ENCODE results near the gene TASL. TPM values are rescaled to one million over a fixed set of nuclear protein-coding genes. Genes with fewer than 3 reads are reported as not detected.

The TASL gene
- total and polyA plus RNA-seq, 4 donors = 0.33 to 3.5 (median 0.77) TPM

GRCh38 chrX:30572678-30573077 lies 4.9 kb downstream of the TASL start:
- TF ChIP-seq TAF1 (conservative IDR thresholded peaks at IDR 0.05) (no peak), RXRA (IDR thresholded peaks at IDR 0.05) (no peak), CTCF (IDR thresholded peaks at IDR 0.05; ENCODE audit: low read depth, low read length, missing input control) (peak; percentile 13), GABPA (IDR thresholded peaks at IDR 0.05 in 1 of 2, conservative IDR thresholded peaks at IDR 0.05 in 1 of 2) (no peak), SP1 (IDR thresholded peaks at IDR 0.05) (no peak), HNF4A (conservative IDR thresholded peaks at IDR 0.05) (no peak)
- Histone ChIP-seq H3K9ac (ENCODE audit: low read depth in 1 of 2, low read length in 2 of 2) (no peak overlapping the region), H3K27me3 (ENCODE audit: control insufficient read depth in 4 of 4, insufficient read depth in 4 of 4, low read length in 3 of 4) (no peaks in the 10 kb centered on the region), H3K36me3 (ENCODE audit: control insufficient read depth in 4 of 4, insufficient read depth in 3 of 4, low read depth in 1 of 4, low read length in 3 of 4) (no peaks in the 10 kb centered on the region), H3K4me3 (ENCODE audit: low read depth in 1 of 3, low read length in 3 of 3) (no peak overlapping the region), H3K9me3 (ENCODE audit: control insufficient read depth in 4 of 4, low read length in 3 of 4) (no peaks in the 10 kb centered on the region), H3K4me1 (ENCODE audit: control insufficient read depth in 4 of 4, insufficient read depth in 4 of 4, low read length in 3 of 4) (peaks cover 4 to 18% (median 14%) of the 10 kb centered on the region in 4 donors), H3K27ac (ENCODE audit: low read depth in 1 of 2, low read length in 2 of 2) (peak overlapping the region; percentile 44 to 66)
- no peak for DNase-seq (ENCODE audit: low spot score)
- 24% methylated on average over 4 of the region's 4 CpGs for WGBS

- Histone ChIP-seq H3K4me3 (ENCODE audit: low read depth in 1 of 3, low read length in 3 of 3) (no peak overlapping the region), H3K4me1 (ENCODE audit: control insufficient read depth in 4 of 4, insufficient read depth in 4 of 4, low read length in 3 of 4) (peaks cover 4 to 18% (median 14%) of the 10 kb centered on the region in 4 donors), H3K9ac (ENCODE audit: low read depth in 1 of 2, low read length in 2 of 2) (peak overlapping the region in 1 of 2 donors; percentile 19), H3K9me3 (ENCODE audit: control insufficient read depth in 4 of 4, low read length in 3 of 4) (no peaks in the 10 kb centered on the region), H3K27ac (ENCODE audit: low read depth in 1 of 2, low read length in 2 of 2) (peak overlapping the region in 1 of 2 donors; percentile 44), H3K36me3 (ENCODE audit: control insufficient read depth in 4 of 4, insufficient read depth in 3 of 4, low read depth in 1 of 4, low read length in 3 of 4) (no peaks in the 10 kb centered on the region), H3K27me3 (ENCODE audit: control insufficient read depth in 4 of 4, insufficient read depth in 4 of 4, low read length in 3 of 4) (no peaks in the 10 kb centered on the region)
- TF ChIP-seq GABPA (IDR thresholded peaks at IDR 0.05 in 1 of 2, conservative IDR thresholded peaks at IDR 0.05 in 1 of 2) = no peak
- TF ChIP-seq CTCF (IDR thresholded peaks at IDR 0.05; ENCODE audit: low read depth, low read length, missing input control) = no peak
- TF ChIP-seq EGR1 (IDR thresholded peaks at IDR 0.05; ENCODE audit: low read depth in 2 of 2) = no peak
- TF ChIP-seq SP1 (IDR thresholded peaks at IDR 0.05) = peak; percentile 88
- TF ChIP-seq NR2F2 (IDR thresholded peaks at IDR 0.05) = no peak
- no peak for TF ChIP-seq YY1 (IDR thresholded peaks at IDR 0.05)
- TF ChIP-seq RAD21 (IDR thresholded peaks at IDR 0.05) = no peak
- TF ChIP-seq REST (IDR thresholded peaks at IDR 0.05) = peak; percentile 23
- TF ChIP-seq HNF4G (IDR thresholded peaks at IDR 0.05) = peak; percentile 33
- TF ChIP-seq MAX (IDR thresholded peaks at IDR 0.05) = no peak
- no peak for TF ChIP-seq FOXA1 (IDR thresholded peaks at IDR 0.05)
- no peak for TF ChIP-seq ATF3 (IDR thresholded peaks at IDR 0.05)
- no peak for TF ChIP-seq ZBTB33 (IDR thresholded peaks at IDR 0.05)
- peak; percentile 43 to 45 for TF ChIP-seq RXRA (IDR thresholded peaks at IDR 0.05)
- peak; percentile 57 to 62 for TF ChIP-seq HNF4A (conservative IDR thresholded peaks at IDR 0.05)
- TF ChIP-seq TAF1 (conservative IDR thresholded peaks at IDR 0.05) = no peak
- no peak for TF ChIP-seq JUND (IDR thresholded peaks at IDR 0.05)
- DNase-seq (ENCODE audit: low spot score) = no peak
- 24% methylated on average over 1 of the region's 1 CpG for WGBS
These were observed 5.6 kb downstream of the TASL start for GRCh38 chrX:30572004-30572403.

Data from liver (tissue), 9 donors.